ENCODE measurements around the gene IFI27L1. TPM values are rescaled to one million over a fixed set of nuclear protein-coding genes. Genes with fewer than 3 reads are reported as not detected.
A peak's percentile ranks its signal among the peaks of the same experiment; 100 is the strongest.

Gene IFI27L1
- polyA plus RNA-seq, 1 donor from 2014 or later: 37.9 TPM

GRCh38 chr14:94041551-94042346 is 39.4 kb upstream of the IFI27L1 start:
- no peak overlapping the region for H3K27ac ChIP-seq (ENCODE audit: low read length)
- TF ChIP-seq MXI1 (conservative IDR thresholded peaks at IDR 0.05; ENCODE audit: poor library complexity, severe bottlenecking) (no peak), EZH2 (IDR thresholded peaks at IDR 0.05; ENCODE audit: borderline replicate concordance, insufficient read depth, low read length, poor library complexity, severe bottlenecking) (no peak), SMC3 (conservative IDR thresholded peaks at IDR 0.05; ENCODE audit: poor library complexity) (no peak), RAD21 (conservative IDR thresholded peaks at IDR 0.05) (no peak), TAF1 (IDR thresholded peaks at IDR 0.05; ENCODE audit: low read depth) (no peak), POLR2AphosphoS5 (IDR thresholded peaks at IDR 0.05) (no peak), EP300 (conservative IDR thresholded peaks at IDR 0.05; ENCODE audit: poor library complexity, severe bottlenecking) (no peak)
- TF ChIP-seq, protein P1, sequence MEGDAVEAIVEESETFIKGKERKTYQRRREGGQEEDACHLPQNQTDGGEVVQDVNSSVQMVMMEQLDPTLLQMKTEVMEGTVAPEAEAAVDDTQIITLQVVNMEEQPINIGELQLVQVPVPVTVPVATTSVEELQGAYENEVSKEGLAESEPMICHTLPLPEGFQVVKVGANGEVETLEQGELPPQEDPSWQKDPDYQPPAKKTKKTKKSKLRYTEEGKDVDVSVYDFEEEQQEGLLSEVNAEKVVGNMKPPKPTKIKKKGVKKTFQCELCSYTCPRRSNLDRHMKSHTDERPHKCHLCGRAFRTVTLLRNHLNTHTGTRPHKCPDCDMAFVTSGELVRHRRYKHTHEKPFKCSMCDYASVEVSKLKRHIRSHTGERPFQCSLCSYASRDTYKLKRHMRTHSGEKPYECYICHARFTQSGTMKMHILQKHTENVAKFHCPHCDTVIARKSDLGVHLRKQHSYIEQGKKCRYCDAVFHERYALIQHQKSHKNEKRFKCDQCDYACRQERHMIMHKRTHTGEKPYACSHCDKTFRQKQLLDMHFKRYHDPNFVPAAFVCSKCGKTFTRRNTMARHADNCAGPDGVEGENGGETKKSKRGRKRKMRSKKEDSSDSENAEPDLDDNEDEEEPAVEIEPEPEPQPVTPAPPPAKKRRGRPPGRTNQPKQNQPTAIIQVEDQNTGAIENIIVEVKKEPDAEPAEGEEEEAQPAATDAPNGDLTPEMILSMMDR (IDR thresholded peaks at IDR 0.05; ENCODE audit: poor library complexity, severe bottlenecking): no peak
- TF ChIP-seq, protein P2, sequence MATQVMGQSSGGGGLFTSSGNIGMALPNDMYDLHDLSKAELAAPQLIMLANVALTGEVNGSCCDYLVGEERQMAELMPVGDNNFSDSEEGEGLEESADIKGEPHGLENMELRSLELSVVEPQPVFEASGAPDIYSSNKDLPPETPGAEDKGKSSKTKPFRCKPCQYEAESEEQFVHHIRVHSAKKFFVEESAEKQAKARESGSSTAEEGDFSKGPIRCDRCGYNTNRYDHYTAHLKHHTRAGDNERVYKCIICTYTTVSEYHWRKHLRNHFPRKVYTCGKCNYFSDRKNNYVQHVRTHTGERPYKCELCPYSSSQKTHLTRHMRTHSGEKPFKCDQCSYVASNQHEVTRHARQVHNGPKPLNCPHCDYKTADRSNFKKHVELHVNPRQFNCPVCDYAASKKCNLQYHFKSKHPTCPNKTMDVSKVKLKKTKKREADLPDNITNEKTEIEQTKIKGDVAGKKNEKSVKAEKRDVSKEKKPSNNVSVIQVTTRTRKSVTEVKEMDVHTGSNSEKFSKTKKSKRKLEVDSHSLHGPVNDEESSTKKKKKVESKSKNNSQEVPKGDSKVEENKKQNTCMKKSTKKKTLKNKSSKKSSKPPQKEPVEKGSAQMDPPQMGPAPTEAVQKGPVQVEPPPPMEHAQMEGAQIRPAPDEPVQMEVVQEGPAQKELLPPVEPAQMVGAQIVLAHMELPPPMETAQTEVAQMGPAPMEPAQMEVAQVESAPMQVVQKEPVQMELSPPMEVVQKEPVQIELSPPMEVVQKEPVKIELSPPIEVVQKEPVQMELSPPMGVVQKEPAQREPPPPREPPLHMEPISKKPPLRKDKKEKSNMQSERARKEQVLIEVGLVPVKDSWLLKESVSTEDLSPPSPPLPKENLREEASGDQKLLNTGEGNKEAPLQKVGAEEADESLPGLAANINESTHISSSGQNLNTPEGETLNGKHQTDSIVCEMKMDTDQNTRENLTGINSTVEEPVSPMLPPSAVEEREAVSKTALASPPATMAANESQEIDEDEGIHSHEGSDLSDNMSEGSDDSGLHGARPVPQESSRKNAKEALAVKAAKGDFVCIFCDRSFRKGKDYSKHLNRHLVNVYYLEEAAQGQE (IDR thresholded peaks at IDR 0.05; ENCODE audit: borderline replicate concordance): no peak
- no peak overlapping the region for H3K4me3 ChIP-seq (ENCODE audit: low read length)
- H3K9me2 ChIP-seq (ENCODE audit: insufficient read depth, low read length): no peaks in the 10 kb centered on the region
- H3K36me3 ChIP-seq (ENCODE audit: insufficient read depth, low read length): no peaks in the 10 kb centered on the region
- no peaks in the 10 kb centered on the region for H3K9me3 ChIP-seq (ENCODE audit: low read length)
- H3K27me3 ChIP-seq (ENCODE audit: insufficient read depth, low read depth, low read length): no peaks in the 10 kb centered on the region
- H4K20me1 ChIP-seq (ENCODE audit: insufficient read depth): no peaks in the 10 kb centered on the region
- H3K79me2 ChIP-seq (replicated peaks; ENCODE audit: insufficient read depth, low read length): no peaks in the 10 kb centered on the region
- H2AFZ ChIP-seq (ENCODE audit: low read depth, low read length): no peak overlapping the region
- no peaks in the 10 kb centered on the region for H3F3A ChIP-seq (ENCODE audit: insufficient read depth, low read length, poor library complexity, severe bottlenecking)
- no peak overlapping the region for H3K4me2 ChIP-seq (ENCODE audit: low read length)
- H3K9ac ChIP-seq (ENCODE audit: low read length): no peak overlapping the region

DNA sequence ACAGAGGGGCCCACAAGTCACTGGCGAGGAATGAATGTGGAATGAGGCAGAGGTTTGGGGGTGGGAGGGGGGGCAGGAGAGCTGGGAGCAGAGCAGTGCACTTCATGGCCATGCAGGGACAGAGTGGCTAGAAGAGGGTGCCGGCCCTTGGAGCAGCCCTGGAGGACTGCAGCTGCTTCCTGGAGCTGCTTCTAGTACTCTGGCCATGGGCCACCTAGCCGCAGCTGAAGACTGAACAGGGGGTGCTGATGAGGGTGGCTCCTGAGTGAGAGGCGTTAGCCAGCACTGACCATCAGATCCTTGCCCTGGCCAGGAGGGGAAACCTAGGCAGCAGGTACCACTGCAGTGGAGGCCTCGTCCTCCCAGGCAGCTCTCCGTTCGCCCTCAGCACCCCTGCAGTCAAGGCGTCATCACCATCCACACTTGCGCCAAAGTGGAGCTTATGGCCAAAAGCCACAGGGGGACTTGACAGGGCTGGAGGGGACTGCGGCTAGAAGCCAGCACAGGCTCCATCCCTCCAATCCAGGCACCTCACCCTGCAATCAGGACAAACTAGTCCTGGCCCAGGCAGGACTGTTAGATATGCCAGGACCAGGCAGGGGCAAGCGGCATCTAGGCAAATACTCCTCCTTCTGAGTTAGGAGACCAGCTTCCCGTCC is 38.5 kb upstream of the IFI27L1 start:
- TF ChIP-seq POLR2AphosphoS5 (IDR thresholded peaks at IDR 0.05): peak; percentile 2
- TF ChIP-seq, protein P1 (IDR thresholded peaks at IDR 0.05; ENCODE audit: poor library complexity, severe bottlenecking): no peak
- H2AFZ ChIP-seq (ENCODE audit: low read depth, low read length): no peak overlapping the region
- no peaks in the 10 kb centered on the region for H3K9me2 ChIP-seq (ENCODE audit: insufficient read depth, low read length)
- H3K9me3 ChIP-seq (ENCODE audit: low read length): no peaks in the 10 kb centered on the region
- H3K4me3 ChIP-seq (ENCODE audit: low read length): no peak overlapping the region
- no peak overlapping the region for H3K4me2 ChIP-seq (ENCODE audit: low read length)
- H3F3A ChIP-seq (ENCODE audit: insufficient read depth, low read length, poor library complexity, severe bottlenecking): no peaks in the 10 kb centered on the region
- no peak overlapping the region for H3K9ac ChIP-seq (ENCODE audit: low read length)
- no peaks in the 10 kb centered on the region for H3K79me2 ChIP-seq (replicated peaks; ENCODE audit: insufficient read depth, low read length)
- no peaks in the 10 kb centered on the region for H3K27me3 ChIP-seq (ENCODE audit: insufficient read depth, low read depth, low read length)
- H3K36me3 ChIP-seq (ENCODE audit: insufficient read depth, low read length): no peaks in the 10 kb centered on the region
- no peaks in the 10 kb centered on the region for H4K20me1 ChIP-seq (ENCODE audit: insufficient read depth)
- H3K27ac ChIP-seq (ENCODE audit: low read length): no peak overlapping the region

Data from neural cell (in vitro differentiated cells).